ENCODE data around the gene CD248.

Gene CD248

DNA sequence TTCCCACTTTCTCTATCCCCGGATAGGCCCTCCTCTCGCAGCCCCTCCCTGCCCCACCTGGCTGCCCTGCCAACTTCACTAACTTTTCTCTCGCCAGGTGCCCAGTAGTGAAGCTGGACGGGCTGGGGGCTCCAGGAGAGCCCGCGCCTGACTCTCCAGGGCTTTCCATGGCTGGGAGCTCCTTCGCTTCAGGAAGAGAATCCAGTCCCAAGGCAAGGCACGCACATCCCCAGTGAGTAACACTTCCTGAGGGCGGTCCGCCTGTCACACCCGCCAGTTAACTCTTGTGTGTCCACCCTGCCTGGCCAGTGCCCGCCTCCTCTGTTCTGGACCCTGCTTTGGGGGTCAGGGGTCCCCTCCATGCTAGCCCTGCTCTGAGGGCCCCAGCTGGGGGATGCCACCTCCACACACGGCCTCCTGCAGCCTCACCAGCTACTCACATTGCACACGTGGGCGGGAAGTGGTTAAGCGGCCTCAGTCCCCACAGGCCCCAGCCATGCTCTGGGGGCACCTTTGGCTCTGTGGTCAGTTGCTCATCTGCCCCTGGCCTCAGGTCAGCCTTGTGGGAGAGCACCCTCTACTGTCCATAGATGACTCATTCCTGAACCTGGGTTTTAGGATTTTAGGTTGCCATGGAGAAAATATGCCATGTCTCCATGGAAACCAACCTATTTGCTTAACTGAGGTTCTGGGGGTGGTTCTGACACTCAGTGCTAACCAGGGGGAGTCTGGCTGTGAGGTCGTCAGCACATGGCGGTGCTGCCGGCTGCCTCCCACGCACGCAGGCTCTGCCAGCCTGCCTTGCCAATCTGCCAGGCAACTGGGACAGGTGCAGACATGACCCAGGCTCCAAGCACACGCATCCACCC is 19.6 kb upstream of the CD248 start, which contains the start of gene RIN1 (continued):
- TF ChIP-seq, protein P1, sequence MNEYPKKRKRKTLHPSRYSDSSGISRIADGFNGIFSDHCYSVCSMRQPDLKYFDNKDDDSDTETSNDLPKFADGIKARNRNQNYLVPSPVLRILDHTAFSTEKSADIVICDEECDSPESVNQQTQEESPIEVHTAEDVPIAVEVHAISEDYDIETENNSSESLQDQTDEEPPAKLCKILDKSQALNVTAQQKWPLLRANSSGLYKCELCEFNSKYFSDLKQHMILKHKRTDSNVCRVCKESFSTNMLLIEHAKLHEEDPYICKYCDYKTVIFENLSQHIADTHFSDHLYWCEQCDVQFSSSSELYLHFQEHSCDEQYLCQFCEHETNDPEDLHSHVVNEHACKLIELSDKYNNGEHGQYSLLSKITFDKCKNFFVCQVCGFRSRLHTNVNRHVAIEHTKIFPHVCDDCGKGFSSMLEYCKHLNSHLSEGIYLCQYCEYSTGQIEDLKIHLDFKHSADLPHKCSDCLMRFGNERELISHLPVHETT (tag by site-specific recombination; IDR thresholded peaks at IDR 0.05): no peak
- no peak for TF ChIP-seq ZNF350 (tag by site-specific recombination; IDR thresholded peaks at IDR 0.05)
- no peak for TF ChIP-seq ZNF747 (tag by site-specific recombination; IDR thresholded peaks at IDR 0.05)
- no peak for TF ChIP-seq OSR2 (tag by site-specific recombination; IDR thresholded peaks at IDR 0.05)
- no peak for TF ChIP-seq ZNF223 (tag by site-specific recombination; IDR thresholded peaks at IDR 0.05)
- no peak for TF ChIP-seq SP7 (tag by site-specific recombination; IDR thresholded peaks at IDR 0.05)
- TF ChIP-seq KLF9 (tag by site-specific recombination; IDR thresholded peaks at IDR 0.05; ENCODE audit: low read depth): peak; percentile 27; the same call in 1 of the 2 replicates

DNA sequence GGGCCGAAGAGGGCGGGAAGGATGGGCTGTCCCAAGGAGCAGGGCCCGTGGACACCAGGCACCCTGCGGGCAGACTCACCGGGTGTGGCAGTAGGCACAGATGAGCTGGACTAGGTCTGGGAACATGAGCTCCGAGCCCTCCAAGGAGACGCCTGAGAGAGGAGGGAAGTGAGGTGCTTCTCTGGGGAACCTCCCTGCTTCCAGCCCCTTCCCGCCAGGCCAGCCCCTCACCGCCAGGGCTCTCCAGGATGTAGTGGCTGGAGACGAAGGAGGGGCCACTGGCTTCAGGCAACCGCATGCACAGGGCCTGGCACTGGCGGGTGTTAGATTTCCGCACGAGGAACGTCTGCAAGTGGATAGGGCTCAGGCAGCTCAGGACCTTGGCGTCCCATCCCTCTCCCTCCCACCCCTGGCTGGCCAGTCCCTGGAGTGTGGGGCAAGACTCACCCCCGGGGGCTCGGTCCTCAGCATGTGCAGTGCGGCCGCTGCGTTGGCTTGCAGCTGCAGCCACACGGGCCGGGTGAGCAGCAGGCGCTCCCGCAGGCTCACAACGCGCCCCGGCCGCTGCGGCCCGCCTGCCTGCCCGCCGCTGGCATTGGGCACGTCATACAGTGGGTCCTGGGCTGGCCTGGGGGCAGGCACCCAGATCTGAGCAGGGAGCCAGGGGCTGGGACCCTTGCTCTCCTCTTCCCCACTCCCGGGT is 18.8 kb upstream of the CD248 start:
- no peaks in the 10 kb centered on the region for H3K4me1 ChIP-seq (ENCODE audit: control insufficient read depth, insufficient read depth, low read length)
- no peak for TF ChIP-seq ZNF19 (tag by site-specific recombination; IDR thresholded peaks at IDR 0.05; ENCODE audit: low read depth)
- TF ChIP-seq, protein P2, sequence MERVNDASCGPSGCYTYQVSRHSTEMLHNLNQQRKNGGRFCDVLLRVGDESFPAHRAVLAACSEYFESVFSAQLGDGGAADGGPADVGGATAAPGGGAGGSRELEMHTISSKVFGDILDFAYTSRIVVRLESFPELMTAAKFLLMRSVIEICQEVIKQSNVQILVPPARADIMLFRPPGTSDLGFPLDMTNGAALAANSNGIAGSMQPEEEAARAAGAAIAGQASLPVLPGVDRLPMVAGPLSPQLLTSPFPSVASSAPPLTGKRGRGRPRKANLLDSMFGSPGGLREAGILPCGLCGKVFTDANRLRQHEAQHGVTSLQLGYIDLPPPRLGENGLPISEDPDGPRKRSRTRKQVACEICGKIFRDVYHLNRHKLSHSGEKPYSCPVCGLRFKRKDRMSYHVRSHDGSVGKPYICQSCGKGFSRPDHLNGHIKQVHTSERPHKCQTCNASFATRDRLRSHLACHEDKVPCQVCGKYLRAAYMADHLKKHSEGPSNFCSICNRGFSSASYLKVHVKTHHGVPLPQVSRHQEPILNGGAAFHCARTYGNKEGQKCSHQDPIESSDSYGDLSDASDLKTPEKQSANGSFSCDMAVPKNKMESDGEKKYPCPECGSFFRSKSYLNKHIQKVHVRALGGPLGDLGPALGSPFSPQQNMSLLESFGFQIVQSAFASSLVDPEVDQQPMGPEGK (tag by site-specific recombination; IDR thresholded peaks at IDR 0.05): no peak
- TF ChIP-seq, protein P3, sequence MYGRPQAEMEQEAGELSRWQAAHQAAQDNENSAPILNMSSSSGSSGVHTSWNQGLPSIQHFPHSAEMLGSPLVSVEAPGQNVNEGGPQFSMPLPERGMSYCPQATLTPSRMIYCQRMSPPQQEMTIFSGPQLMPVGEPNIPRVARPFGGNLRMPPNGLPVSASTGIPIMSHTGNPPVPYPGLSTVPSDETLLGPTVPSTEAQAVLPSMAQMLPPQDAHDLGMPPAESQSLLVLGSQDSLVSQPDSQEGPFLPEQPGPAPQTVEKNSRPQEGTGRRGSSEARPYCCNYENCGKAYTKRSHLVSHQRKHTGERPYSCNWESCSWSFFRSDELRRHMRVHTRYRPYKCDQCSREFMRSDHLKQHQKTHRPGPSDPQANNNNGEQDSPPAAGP (tag by site-specific recombination; IDR thresholded peaks at IDR 0.05): peak; percentile 38; the same call in 1 of the 2 replicates
- TF ChIP-seq SP2 (tag by site-specific recombination; IDR thresholded peaks at IDR 0.05): peak; percentile 28; the same call in 1 of the 2 replicates
- TF ChIP-seq, protein P4, sequence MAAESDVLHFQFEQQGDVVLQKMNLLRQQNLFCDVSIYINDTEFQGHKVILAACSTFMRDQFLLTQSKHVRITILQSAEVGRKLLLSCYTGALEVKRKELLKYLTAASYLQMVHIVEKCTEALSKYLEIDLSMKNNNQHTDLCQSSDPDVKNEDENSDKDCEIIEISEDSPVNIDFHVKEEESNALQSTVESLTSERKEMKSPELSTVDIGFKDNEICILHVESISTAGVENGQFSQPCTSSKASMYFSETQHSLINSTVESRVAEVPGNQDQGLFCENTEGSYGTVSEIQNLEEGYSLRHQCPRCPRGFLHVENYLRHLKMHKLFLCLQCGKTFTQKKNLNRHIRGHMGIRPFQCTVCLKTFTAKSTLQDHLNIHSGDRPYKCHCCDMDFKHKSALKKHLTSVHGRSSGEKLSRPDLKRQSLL (tag by site-specific recombination; IDR thresholded peaks at IDR 0.05): no peak
- no peak for TF ChIP-seq ZNF560 (tag by site-specific recombination; IDR thresholded peaks at IDR 0.05; ENCODE audit: borderline replicate concordance)
- TF ChIP-seq ZBTB48 (tag by site-specific recombination; IDR thresholded peaks at IDR 0.05): no peak
- ChIA-PET POLR2A (interaction anchor here (0.7 to 1.9 kb wide), 8 partner anchors 9 to 47 kb away, joined by 3 to 10 read pairs (median 3); partner anchors contain the start of genes B4GAT1, BRMS1, CD248 and YIF1A), CTCF (interaction anchor here (0.6 to 3.1 kb wide), 9 partner anchors 10 to 702 kb away, joined by 3 to 19 read pairs (median 4); no protein-coding TSS in a partner anchor)
- H3K36me3 ChIP-seq (ENCODE audit: control insufficient read depth in 2 of 2, insufficient read depth in 1 of 2, low read length in 2 of 2): peaks cover 0 to 34% of the 10 kb centered on the region in 2 experiments; a peak in 1 of 3 replicates
- no peak overlapping the region for H3K4me3 ChIP-seq (ENCODE audit: low read depth, low read length)
- no peaks in the 10 kb centered on the region for H3K9me3 ChIP-seq (ENCODE audit: control insufficient read depth, insufficient read depth, low read depth, low read length)
- no peak overlapping the region for H3K27ac ChIP-seq (ENCODE audit: extremely low read depth, low read depth, low read length)
